ENCODE measurements around the gene NPLOC4.

The NPLOC4 gene

GRCh38 chr17:81667754-81668153, 30.8 kb upstream of the NPLOC4 start:
- no peaks in the 10 kb centered on the region for H3K27me3 Mint-ChIP-seq
- H3K4me3 Mint-ChIP-seq, result peak overlapping the region; percentile 92 to 97
- no peak for DNase-seq
- peaks cover 76% of the 10 kb centered on the region for H3K4me1 Mint-ChIP-seq
- peak overlapping the region; percentile 15 to 87 for H3K27ac Mint-ChIP-seq
- no peak for ATAC-seq
- no peaks in the 10 kb centered on the region for H3K9me3 Mint-ChIP-seq

GRCh38 chr17:81666342-81667191, 29.7 kb upstream of the NPLOC4 start, which contains the start of the genes CCDC137 and OXLD1:
Gene CCDC137, plus strand, starts transcription at chr17:81666737. Its CDS starts 30 bp downstream, at chr17:81666767.
Gene OXLD1, minus strand, starts transcription at chr17:81666605. Its CDS starts 28 bp downstream, at chr17:81666577.
- Mint-ChIP-seq H3K4me3 (peak within 1 kb of the TSS; percentile 92 to 97), H3K27me3 (no peaks in the 10 kb centered on the region), H3K27ac (peak within 1 kb of the TSS; percentile 94 to 98), H3K4me1 (peaks cover 73% of the 10 kb centered on the region), H3K9me3 (no peaks in the 10 kb centered on the region)
- DNase-seq (peak; percentile 90 to 95), ATAC-seq (peak; percentile 95)

- peaks cover 73% of the 10 kb centered on the region for H3K4me1 Mint-ChIP-seq
These were observed 29.1 kb upstream of the NPLOC4 start for GRCh38 chr17:81666092-81666341.

GRCh38 chr17:81665205-81666091, 28.5 kb upstream of the NPLOC4 start:
- H3K27ac Mint-ChIP-seq, result peak overlapping the region; percentile 85 to 94
- H3K4me1 Mint-ChIP-seq, result peaks cover 73% of the 10 kb centered on the region
- no peaks in the 10 kb centered on the region for H3K27me3 Mint-ChIP-seq
- ATAC-seq, result peak; percentile 58
- H3K4me3 Mint-ChIP-seq, result peak overlapping the region; percentile 92 to 97
- no peaks in the 10 kb centered on the region for H3K9me3 Mint-ChIP-seq
- peak; percentile 35 to 61 for DNase-seq

More at GRCh38 chr17:81666092-81666341, 29.1 kb upstream of the NPLOC4 start:
- no peaks in the 10 kb centered on the region for H3K27me3 Mint-ChIP-seq
- no peaks in the 10 kb centered on the region for H3K9me3 Mint-ChIP-seq
- peak overlapping the region; percentile 85 to 94 for H3K27ac Mint-ChIP-seq
- DNase-seq (no peak), ATAC-seq (no peak)
- peak overlapping the region; percentile 92 to 97 for H3K4me3 Mint-ChIP-seq

GRCh38 chr17:81664051-81664470, 27.1 kb upstream of the NPLOC4 start:
- Mint-ChIP-seq H3K9me3 (no peaks in the 10 kb centered on the region), H3K4me3 (peak overlapping the region; percentile 50 to 55), H3K4me1 (peaks cover 62% of the 10 kb centered on the region), H3K27ac (peak overlapping the region in 1 of 2 donors; percentile 86), H3K27me3 (no peaks in the 10 kb centered on the region)
- ATAC-seq, result no peak
- no peak for DNase-seq

GRCh38 chr17:81662002-81662401, 25.1 kb upstream of the NPLOC4 start:
- Mint-ChIP-seq H3K4me1 (peaks cover 46% of the 10 kb centered on the region), H3K9me3 (no peaks in the 10 kb centered on the region), H3K27me3 (no peaks in the 10 kb centered on the region), H3K4me3 (no peak overlapping the region), H3K27ac (no peak overlapping the region)
- ATAC-seq (no peak), DNase-seq (no peak)

GRCh38 chr17:81660441-81660840, 23.5 kb upstream of the NPLOC4 start:
- no peaks in the 10 kb centered on the region for H3K9me3 Mint-ChIP-seq
- peaks cover 45% of the 10 kb centered on the region for H3K4me1 Mint-ChIP-seq
- no peak overlapping the region for H3K27ac Mint-ChIP-seq
- no peak overlapping the region for H3K4me3 Mint-ChIP-seq
- no peaks in the 10 kb centered on the region for H3K27me3 Mint-ChIP-seq
- ATAC-seq, result no peak
- DNase-seq, result no peak

- H3K27ac Mint-ChIP-seq, result peak overlapping the region in 1 of 2 donors; percentile 33
- no peak overlapping the region for H3K4me3 Mint-ChIP-seq
- H3K9me3 Mint-ChIP-seq, result no peaks in the 10 kb centered on the region
- peaks cover 35% of the 10 kb centered on the region for H3K4me1 Mint-ChIP-seq
- no peaks in the 10 kb centered on the region for H3K27me3 Mint-ChIP-seq
- ATAC-seq, result no peak
- no peak for DNase-seq
These were observed 22.1 kb upstream of the NPLOC4 start for GRCh38 chr17:81659038-81659437.

GRCh38 chr17:81656835-81657234, 19.9 kb upstream of the NPLOC4 start:
- Mint-ChIP-seq H3K27ac (peak overlapping the region in 1 of 2 donors; percentile 74), H3K4me3 (no peak overlapping the region), H3K4me1 (peaks cover 37% of the 10 kb centered on the region), H3K27me3 (peaks cover 4% of the 10 kb centered on the region), H3K9me3 (no peaks in the 10 kb centered on the region)
- ATAC-seq (no peak), DNase-seq (no peak)

- peak within 1 kb of the TSS in 1 of 2 donors; percentile 74 for H3K27ac Mint-ChIP-seq
- no peak within 1 kb of the TSS for H3K4me3 Mint-ChIP-seq
- ATAC-seq (no peak), DNase-seq (no peak)
- H3K4me1 Mint-ChIP-seq, result peaks cover 40% of the 10 kb centered on the region
- peaks cover 10% of the 10 kb centered on the region for H3K27me3 Mint-ChIP-seq
- H3K9me3 Mint-ChIP-seq, result no peaks in the 10 kb centered on the region
These were observed 19.3 kb upstream of the NPLOC4 start, which contains the start of gene PDE6G for GRCh38 chr17:81656118-81656743. Gene PDE6G, minus strand, starts transcription at chr17:81656542. Its CDS starts 3,237 bp downstream, at chr17:81653305.

GRCh38 chr17:81655378-81656117, 18.6 kb upstream of the NPLOC4 start:
- H3K27me3 Mint-ChIP-seq, result peaks cover 17% of the 10 kb centered on the region

GRCh38 chr17:81652906-81653771, 16.2 kb upstream of the NPLOC4 start:
- Mint-ChIP-seq H3K27me3 (peaks cover 35% of the 10 kb centered on the region), H3K4me1 (peaks cover 40% of the 10 kb centered on the region), H3K27ac (peak overlapping the region; percentile 96 to 97), H3K4me3 (peak overlapping the region; percentile 94 to 96), H3K9me3 (no peaks in the 10 kb centered on the region)
- peak; percentile 74 for ATAC-seq
- peak in 1 of 2 donors; percentile 32 for DNase-seq

More at GRCh38 chr17:81655378-81656117, 18.6 kb upstream of the NPLOC4 start:
- DNase-seq (no peak), ATAC-seq (no peak)
- no peak overlapping the region for H3K27ac Mint-ChIP-seq
- H3K4me1 Mint-ChIP-seq, result peaks cover 40% of the 10 kb centered on the region
- H3K9me3 Mint-ChIP-seq, result no peaks in the 10 kb centered on the region
- no peak overlapping the region for H3K4me3 Mint-ChIP-seq

GRCh38 chr17:81651692-81652091, 14.8 kb upstream of the NPLOC4 start:
- Mint-ChIP-seq H3K27ac (no peak overlapping the region), H3K4me3 (peak overlapping the region; percentile 58 to 60), H3K27me3 (peaks cover 50% of the 10 kb centered on the region), H3K4me1 (peaks cover 32% of the 10 kb centered on the region), H3K9me3 (no peaks in the 10 kb centered on the region)
- ATAC-seq, result no peak
- no peak for DNase-seq

GRCh38 chr17:81650951-81651350, 14.0 kb upstream of the NPLOC4 start:
- Mint-ChIP-seq H3K27ac (no peak overlapping the region), H3K4me3 (no peak overlapping the region), H3K9me3 (no peaks in the 10 kb centered on the region), H3K27me3 (peaks cover 50% of the 10 kb centered on the region), H3K4me1 (peaks cover 25% of the 10 kb centered on the region)
- ATAC-seq (no peak), DNase-seq (no peak)
